Neuronal stem cell (in vitro differentiated cells): ENCODE results near the gene SLX4IP.

Experiments
- DNase-seq: peaks from one replicate; pipeline ENCODE4 v3.0.0-alpha.2; 2013; ENCODE audit warnings: low spot score
- H2AFZ ChIP-seq: one replicate; pipeline ENCODE4 v1.6.1; 2013; ENCODE audit warnings: mild to moderate bottlenecking, low read length, inconsistent platforms
- H2AK5ac ChIP-seq: 2 replicates; pipeline ENCODE4 v1.6.1; 2013; ENCODE audit warnings: low read depth, mild to moderate bottlenecking, inconsistent platforms, low read length, moderate library complexity, mixed read lengths
- H2BK120ac ChIP-seq: 2 replicates; pipeline ENCODE4 v1.6.1; 2013; ENCODE audit warnings: low read depth, mild to moderate bottlenecking, inconsistent platforms, low read length, moderate library complexity, mixed read lengths
- H2BK12ac ChIP-seq: one replicate; pipeline ENCODE4 v1.6.1; 2013; ENCODE audit warnings: low read length, inconsistent platforms
- H2BK15ac ChIP-seq: 2 replicates; pipeline ENCODE4 v1.6.1; 2013; ENCODE audit warnings: mild to moderate bottlenecking, low read length, inconsistent platforms, mixed read lengths
- H2BK5ac ChIP-seq: one replicate; pipeline ENCODE4 v1.6.1; 2013; ENCODE audit warnings: inconsistent platforms, mild to moderate bottlenecking, low read length, moderate library complexity
- H3K14ac ChIP-seq: one replicate; pipeline ENCODE4 v1.6.1; 2013; ENCODE audit warnings: low read length, inconsistent platforms
- H3K18ac ChIP-seq: 2 replicates; pipeline ENCODE4 v1.6.1; 2013; ENCODE audit warnings: low read length, inconsistent platforms
- H3K23ac ChIP-seq: 2 replicates; pipeline ENCODE4 v1.6.1; 2013; ENCODE audit warnings: low read depth, mild to moderate bottlenecking, mixed read lengths, low read length, inconsistent platforms; ENCODE audit not compliant: poor library complexity
- H3K27ac ChIP-seq: replicated peaks from 3 replicates; pipeline ENCODE4 v1.5.1; 2013; ENCODE audit warnings: low read length, inconsistent platforms
- H3K27me3 ChIP-seq, 3 experiments: 2 replicates each; pipeline ENCODE4 v1.6.1; 2013; ENCODE audit warnings: low read length in 3 of 3, mild to moderate bottlenecking in 2 of 3, inconsistent platforms in 1 of 3, low read depth in 1 of 3, mixed read lengths in 1 of 3, moderate library complexity in 1 of 3; ENCODE audit not compliant: control insufficient read depth in 3 of 3, insufficient read depth in 3 of 3
- H3K36me3 ChIP-seq, 2 donors: replicated peaks in 1 of 2; 2 replicates each; pipeline ENCODE4 v1.6.1; 2013; ENCODE audit warnings: low read length in 2 of 2; ENCODE audit not compliant: control insufficient read depth in 2 of 2, insufficient read depth in 2 of 2
- H3K4ac ChIP-seq: 2 replicates; pipeline ENCODE4 v1.6.1; 2013; ENCODE audit warnings: inconsistent platforms, mild to moderate bottlenecking, low read length, moderate library complexity
- H3K4me1 ChIP-seq, 2 donors: 1 replicate in 1 of 2; 2 replicates in 1 of 2; pipeline ENCODE4 v1.6.1; 2013; ENCODE audit warnings: low read length in 2 of 2, low read depth in 1 of 2; ENCODE audit not compliant: control insufficient read depth in 2 of 2, insufficient read depth in 1 of 2
- H3K4me2 ChIP-seq: one replicate; pipeline ENCODE4 v1.6.1; 2013; ENCODE audit warnings: mild to moderate bottlenecking, low read length, inconsistent platforms; ENCODE audit not compliant: insufficient read depth, poor library complexity, severe bottlenecking
- H3K4me3 ChIP-seq, 2 donors: 2 replicates each; pipeline ENCODE4 v1.5.1; 2013; ENCODE audit warnings: low read length in 2 of 2, mild to moderate bottlenecking in 2 of 2, inconsistent platforms in 1 of 2, moderate library complexity in 1 of 2
- H3K79me1 ChIP-seq: one replicate; pipeline ENCODE4 v1.6.1; 2013; ENCODE audit warnings: low read depth, mild to moderate bottlenecking, inconsistent platforms, low read length, moderate library complexity
- H3K9ac ChIP-seq: one replicate; pipeline ENCODE4 v1.6.1; 2013; ENCODE audit warnings: mild to moderate bottlenecking, low read depth, low read length, inconsistent platforms; ENCODE audit not compliant: poor library complexity
- H3K9me3 ChIP-seq, 2 donors: replicated peaks in 1 of 2; 2 replicates each; pipeline versions ENCODE3 to v1.6.1; 2013; ENCODE audit warnings: low read length in 2 of 2, mild to moderate bottlenecking in 2 of 2, inconsistent platforms in 1 of 2, low read depth in 1 of 2, mixed read lengths in 1 of 2, moderate library complexity in 1 of 2; ENCODE audit not compliant: control insufficient read depth in 2 of 2, insufficient read depth in 1 of 2
- H4K8ac ChIP-seq: one replicate; pipeline ENCODE4 v1.6.1; 2013; ENCODE audit warnings: low read depth, mild to moderate bottlenecking, inconsistent platforms, low read length, moderate library complexity
- H4K91ac ChIP-seq: one replicate; pipeline ENCODE4 v1.6.1; 2013; ENCODE audit warnings: low read length, low read depth, mild to moderate bottlenecking, inconsistent platforms; ENCODE audit not compliant: poor library complexity
- WGBS, 2 donors: extraction: QIAGEN DNeasy Blood & Tissue Kit; methylation state at CpG; one replicate each; pipeline ENCODE4 v1.1.7; 2013; ENCODE audit warnings: missing lambda C conversion rate in 2 of 2, mixed read lengths in 1 of 2; ENCODE audit not compliant: insufficient read length in 2 of 2, insufficient replicate concordance in 1 of 2; ENCODE audit errors: extremely low coverage in 2 of 2; 5-methylcytosine and 5-hydroxymethylcytosine counted together

SLX4IP gene

GRCh38 chr20:10504608-10504993 is 69.5 kb downstream of the SLX4IP start:
- peaks cover 5 to 14% of the 10 kb centered on the region in 2 donors for H3K4me1 ChIP-seq
- peaks cover 3% of the 10 kb centered on the region for H3K79me1 ChIP-seq
- DNase-seq: no peak
- no peak overlapping the region for H2BK120ac ChIP-seq
- H3K4me3 ChIP-seq: no peak overlapping the region
- WGBS, 2 donors: no CpG with 5 or more reads among the region's 7 CpGs
- H2AFZ ChIP-seq: no peak overlapping the region
- no peaks in the 10 kb centered on the region for H3K36me3 ChIP-seq
- no peak overlapping the region for H3K9ac ChIP-seq
- no peak overlapping the region for H2BK15ac ChIP-seq
- H3K18ac ChIP-seq: no peak overlapping the region
- H2AK5ac ChIP-seq: no peak overlapping the region
- H3K27ac ChIP-seq: no peak overlapping the region
- H4K91ac ChIP-seq: no peak overlapping the region
- H3K27me3 ChIP-seq: no peaks in the 10 kb centered on the region
- H3K23ac ChIP-seq: no peak overlapping the region
- no peak overlapping the region for H4K8ac ChIP-seq
- H3K14ac ChIP-seq: no peak overlapping the region
- H3K9me3 ChIP-seq: no peaks in the 10 kb centered on the region
- no peak overlapping the region for H3K4me2 ChIP-seq
- H2BK5ac ChIP-seq: no peak overlapping the region
- no peak overlapping the region for H2BK12ac ChIP-seq
- H3K4ac ChIP-seq: no peak overlapping the region

- Histone ChIP-seq H4K91ac (no peak overlapping the region), H3K36me3 (no peaks in the 10 kb centered on the region), H3K18ac (no peak overlapping the region), H3K27ac (no peak overlapping the region), H3K4me2 (no peak overlapping the region), H2BK5ac (no peak overlapping the region), H3K23ac (no peak overlapping the region), H3K14ac (no peak overlapping the region), H3K79me1 (peaks cover 3% of the 10 kb centered on the region), H2BK12ac (no peak overlapping the region), H3K4me3 (no peak overlapping the region), H2BK15ac (no peak overlapping the region), H3K9ac (no peak overlapping the region), H4K8ac (no peak overlapping the region), H3K4ac (no peak overlapping the region), H2AFZ (no peak overlapping the region), H2BK120ac (no peak overlapping the region), H3K27me3 (no peaks in the 10 kb centered on the region), H3K9me3 (no peaks in the 10 kb centered on the region), H2AK5ac (no peak overlapping the region), H3K4me1 (peaks cover 5 to 14% of the 10 kb centered on the region in 2 donors)
- no CpG with 5 or more reads among the region's 5 CpGs for WGBS, 2 donors
- DNase-seq: no peak
Measured at GRCh38 chr20:10504994-10505730, 70.1 kb downstream of the SLX4IP start.

- no peak overlapping the region for H4K8ac ChIP-seq
- no peak overlapping the region for H2BK12ac ChIP-seq
- no peak overlapping the region for H2BK120ac ChIP-seq
- no peak overlapping the region for H2AFZ ChIP-seq
- WGBS, 2 donors: no CpG with 5 or more reads among the region's 2 CpGs
- H3K14ac ChIP-seq: no peak overlapping the region
- H4K91ac ChIP-seq: no peak overlapping the region
- H3K4me3 ChIP-seq: no peak overlapping the region
- no peak overlapping the region for H3K9ac ChIP-seq
- H3K36me3 ChIP-seq: no peaks in the 10 kb centered on the region
- no peak overlapping the region for H3K18ac ChIP-seq
- no peak for DNase-seq
- H2AK5ac ChIP-seq: no peak overlapping the region
- peaks cover 3% of the 10 kb centered on the region for H3K79me1 ChIP-seq
- no peak overlapping the region for H3K23ac ChIP-seq
- H3K4me1 ChIP-seq: peaks cover 5 to 14% of the 10 kb centered on the region in 2 donors
- no peaks in the 10 kb centered on the region for H3K27me3 ChIP-seq
- H2BK15ac ChIP-seq: no peak overlapping the region
- no peak overlapping the region for H3K4ac ChIP-seq
- no peak overlapping the region for H3K4me2 ChIP-seq
- H3K27ac ChIP-seq: no peak overlapping the region
- H3K9me3 ChIP-seq: no peaks in the 10 kb centered on the region
- H2BK5ac ChIP-seq: no peak overlapping the region
Measured at GRCh38 chr20:10505827-10506226, 70.7 kb downstream of the SLX4IP start.

- H3K18ac ChIP-seq: no peak overlapping the region
- H4K91ac ChIP-seq: no peak overlapping the region
- no peak overlapping the region for H2BK120ac ChIP-seq
- no peak overlapping the region for H2AK5ac ChIP-seq
- no peak overlapping the region for H4K8ac ChIP-seq
- H3K36me3 ChIP-seq: no peaks in the 10 kb centered on the region
- H3K9ac ChIP-seq: no peak overlapping the region
- H3K4me3 ChIP-seq: no peak overlapping the region
- H2AFZ ChIP-seq: no peak overlapping the region
- H3K27ac ChIP-seq: no peak overlapping the region
- H3K9me3 ChIP-seq: no peaks in the 10 kb centered on the region
- no peaks in the 10 kb centered on the region for H3K27me3 ChIP-seq
- H3K23ac ChIP-seq: no peak overlapping the region
- no peak overlapping the region for H2BK15ac ChIP-seq
- no peak overlapping the region for H3K4ac ChIP-seq
- H3K4me2 ChIP-seq: no peak overlapping the region
- no peak overlapping the region for H2BK5ac ChIP-seq
- H3K4me1 ChIP-seq: peaks cover 8 to 16% of the 10 kb centered on the region in 2 donors
- no CpG with 5 or more reads among the region's 4 CpGs for WGBS, 2 donors
- peaks cover 3% of the 10 kb centered on the region for H3K79me1 ChIP-seq
- DNase-seq: no peak
- H3K14ac ChIP-seq: no peak overlapping the region
- H2BK12ac ChIP-seq: no peak overlapping the region
Measured at GRCh38 chr20:10507052-10507451, 71.9 kb downstream of the SLX4IP start.
